AG04450 (cell line): ENCODE measurements around the gene NFKBIE. TPM values are rescaled to one million over a fixed set of nuclear protein-coding genes. Genes with fewer than 3 reads are reported as not detected.

Source experiments
- CTCF ChIA-PET: fragments of 300-600, 350-600 bp; formaldehyde crosslinking; extraction: SDS; loops from one replicate; lab custom pipeline; 2022; ENCODE audit warnings: antibody characterized with exemption, inconsistent platforms; lab: Charles Lee
- POLR2A ChIA-PET: fragments of 350-600 bp; formaldehyde crosslinking; extraction: SDS; loops from one replicate; lab custom pipeline; 2021; ENCODE audit warnings: antibody characterized with exemption, inconsistent platforms; lab: Yijun Ruan, JAX
- DNase-seq: peaks from one replicate; pipeline ENCODE4 v3.0.0-alpha.2; 2011; ENCODE audit warnings: low read depth, low spot score
- H3K27ac ChIP-seq: one replicate; pipeline ENCODE4 v1.5.1; 2012; ENCODE audit warnings: low read depth, low read length, control low read depth
- H3K27me3 ChIP-seq: one replicate; pipeline ENCODE4 v1.6.0; 2012; ENCODE audit warnings: low read length; ENCODE audit not compliant: control insufficient read depth, insufficient read depth
- H3K4me3 ChIP-seq: 2 replicates; pipeline ENCODE4 v1.5.1; 2011; ENCODE audit warnings: mild to moderate bottlenecking, low read depth, low read length, control low read depth
- H3K9me3 ChIP-seq: 2 replicates; pipeline ENCODE4 v1.5.1; 2012; ENCODE audit warnings: low read length; ENCODE audit not compliant: control insufficient read depth, insufficient read depth
- CTCF ChIP-seq: IDR thresholded peaks from 2 replicates; pipeline ENCODE4 v1.5.1; 2011; ENCODE audit warnings: low read depth, low read length, control low read depth, inconsistent platforms
- polyA plus RNA-seq: library from polyadenylated mRNA; depleted of rRNA; stranded (reverse); fragments of >200 nt; gene quantifications from 2 replicates; pipeline ENCODE4 v1.2.3, GENCODE V29; 2011

The NFKBIE gene
- polyA plus RNA-seq, 1 experiment, result 13.7 TPM

GRCh38 chr6:44291841-44292240 is 26.5 kb upstream of the NFKBIE start:
- no peaks in the 10 kb centered on the region for H3K9me3 ChIP-seq
- no peak overlapping the region for H3K4me3 ChIP-seq
- no peak for TF ChIP-seq CTCF
- ChIA-PET POLR2A (no interaction called here), CTCF (interaction anchor here (1.0 to 2.4 kb wide), 2 partner anchors 21 to 47 kb away, joined by 4 to 8 read pairs; partner anchors contain the start of gene AARS2)
- no peak for DNase-seq
- H3K27ac ChIP-seq, result no peak overlapping the region
- peaks cover 65% of the 10 kb centered on the region for H3K27me3 ChIP-seq

GRCh38 chr6:44289726-44290260 is 24.4 kb upstream of the NFKBIE start:
- CTCF ChIA-PET, result no interaction called here
- no peak for DNase-seq
- Histone ChIP-seq H3K4me3 (no peak overlapping the region), H3K9me3 (no peaks in the 10 kb centered on the region; the same call in 1 of the 2 replicates), H3K27me3 (peaks cover 49% of the 10 kb centered on the region), H3K27ac (no peak overlapping the region)
- TF ChIP-seq CTCF, result no peak
- POLR2A ChIA-PET, result no interaction called here

GRCh38 chr6:44286747-44287146 is 21.4 kb upstream of the NFKBIE start:
- CTCF ChIA-PET, result no interaction called here
- no peak for TF ChIP-seq CTCF
- no peak for DNase-seq
- Histone ChIP-seq H3K27ac (no peak overlapping the region), H3K27me3 (peaks cover 40% of the 10 kb centered on the region), H3K9me3 (no peaks in the 10 kb centered on the region; the same call in 1 of the 2 replicates), H3K4me3 (no peak overlapping the region)
- POLR2A ChIA-PET, result no interaction called here

GRCh38 chr6:44286285-44286565 is 20.9 kb upstream of the NFKBIE start:
- TF ChIP-seq CTCF, result no peak
- Histone ChIP-seq H3K27ac (no peak overlapping the region), H3K27me3 (peaks cover 35% of the 10 kb centered on the region), H3K9me3 (no peaks in the 10 kb centered on the region; the same call in 1 of the 2 replicates), H3K4me3 (no peak overlapping the region)
- no peak for DNase-seq
- CTCF ChIA-PET, result no interaction called here
- POLR2A ChIA-PET, result no interaction called here

GRCh38 chr6:44285552-44286284 is 20.4 kb upstream of the NFKBIE start:
- Histone ChIP-seq H3K27ac (no peak overlapping the region), H3K4me3 (no peak overlapping the region), H3K27me3 (peaks cover 34% of the 10 kb centered on the region), H3K9me3 (no peaks in the 10 kb centered on the region; the same call in 1 of the 2 replicates)
- no peak for DNase-seq
- TF ChIP-seq CTCF, result no peak
- POLR2A ChIA-PET, result interaction anchor here (0.7 to 0.8 kb wide), 2 partner anchors 10 to 39 kb away, joined by 3 to 8 read pairs; partner anchors contain the start of gene HSP90AB1
- CTCF ChIA-PET, result interaction anchor here (0.9 kb wide), 1 partner anchor 27 kb away, joined by 3 read pairs; the partner anchor contains the start of gene AARS2
